HG02970 (cell line): ENCODE results near the gene OLFM4.
"Not testable (repeated sequence)": the region's sequence is repeated elsewhere in the genome, so short reads cannot be mapped to it uniquely, and the experiment has no call there.

Source experiments
- ATAC-seq: cut with Tn5 transposase; IDR thresholded peaks from one replicate; pipeline ENCODE4 v1.9.1; 2021; ENCODE audit warnings: mild to moderate bottlenecking, moderate library complexity, moderate number of reproducible peaks; ENCODE audit not compliant: unreplicated experiment, low FRiP score

Gene OLFM4

DNA sequence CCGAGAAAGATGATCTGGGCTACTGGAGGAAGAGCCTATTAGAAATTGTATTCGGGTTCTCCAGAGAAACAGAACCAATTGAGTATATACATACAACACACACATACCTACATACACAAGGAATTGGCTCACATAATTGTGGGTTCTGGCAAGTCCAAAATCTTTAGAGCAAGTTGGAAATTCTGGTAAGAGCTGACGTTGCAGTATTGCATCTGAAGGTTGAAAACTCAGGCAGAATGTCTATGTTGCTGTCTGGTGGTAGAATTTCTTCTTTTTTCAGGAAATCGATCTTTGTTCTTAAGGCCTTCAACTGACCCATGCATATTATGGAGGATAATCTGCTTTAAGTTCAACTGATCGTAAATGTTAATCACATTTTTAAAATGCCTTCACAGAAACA, 15.5 kb upstream of the OLFM4 start:
- ATAC-seq: no peak

GRCh38 chr13:53014018-53014417, 14.6 kb upstream of the OLFM4 start:
- ATAC-seq: not testable (repeated sequence)

GRCh38 chr13:53014495-53015443, 13.8 kb upstream of the OLFM4 start:
- ATAC-seq: no peak

GRCh38 chr13:53015971-53016370, 12.6 kb upstream of the OLFM4 start:
- no peak for ATAC-seq

DNA sequence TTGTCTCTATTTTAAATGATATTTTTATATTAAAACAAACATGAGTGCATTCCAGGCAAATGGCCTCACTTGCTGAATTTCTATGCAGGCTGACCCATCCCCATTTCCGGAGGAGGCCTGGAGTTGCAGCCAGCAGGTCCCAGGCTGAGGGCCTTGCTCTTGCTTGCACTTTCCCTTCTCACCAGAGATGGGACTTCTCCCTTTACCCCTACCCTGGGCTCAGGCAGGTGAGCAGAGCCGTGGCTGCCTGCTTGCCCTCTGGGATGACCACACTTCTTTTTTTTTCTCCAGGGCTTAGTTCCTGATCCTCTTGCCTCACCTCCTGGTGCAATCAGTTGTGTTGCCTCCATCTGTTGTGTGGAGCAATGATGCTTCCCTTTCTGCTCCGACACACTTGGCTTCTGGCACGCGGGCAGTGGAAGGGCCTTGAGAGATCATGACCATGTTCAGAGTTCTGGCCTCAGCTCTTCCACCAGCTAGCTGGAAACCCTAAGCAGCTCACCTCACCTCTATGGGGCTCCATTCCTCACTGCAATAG, 11.1 kb upstream of the OLFM4 start:
- no peak for ATAC-seq

DNA sequence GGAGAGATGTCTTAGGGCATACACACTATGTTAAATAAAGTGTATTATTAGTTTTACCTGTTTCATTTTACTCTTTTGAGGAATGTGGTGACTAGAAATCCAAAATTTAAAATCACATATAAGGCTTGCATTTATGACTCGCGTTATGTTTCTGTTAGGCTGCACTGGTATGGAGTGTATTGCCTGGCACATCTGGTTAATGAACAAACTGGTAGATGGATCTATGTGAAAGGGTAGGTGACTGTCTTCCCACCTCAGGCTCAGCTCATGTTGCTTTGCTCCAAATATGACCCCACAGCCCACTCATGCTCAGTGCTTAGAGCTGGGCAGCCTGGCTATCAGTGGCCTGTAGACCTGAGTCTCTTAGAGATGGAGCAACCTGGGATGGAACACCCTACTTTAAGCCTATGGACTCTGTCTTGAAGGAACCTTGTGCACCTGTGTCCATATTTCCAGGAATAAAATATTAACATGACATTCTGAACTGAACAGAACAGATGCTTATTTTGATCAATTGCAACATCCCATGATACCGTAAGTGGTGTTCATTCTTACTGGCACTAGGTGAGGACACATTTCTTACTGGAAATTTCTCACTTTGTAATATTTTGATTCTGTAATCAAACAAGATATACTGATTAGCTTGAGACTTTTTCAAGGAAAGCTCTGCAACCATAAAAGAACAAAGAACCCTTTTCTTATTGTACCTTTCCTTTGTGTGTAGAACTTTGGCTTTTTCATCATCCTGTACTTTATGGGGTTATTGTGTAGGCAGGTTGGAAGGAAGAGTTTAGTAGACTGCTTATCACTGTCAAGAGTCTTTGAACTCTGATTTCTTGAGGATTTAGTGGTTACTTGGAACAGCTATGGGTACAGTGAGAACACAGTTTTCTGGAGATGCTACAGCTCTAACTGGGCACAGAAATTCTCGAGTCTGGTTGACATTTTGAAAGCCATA, 9.6 kb upstream of the OLFM4 start:
- no peak for ATAC-seq

DNA sequence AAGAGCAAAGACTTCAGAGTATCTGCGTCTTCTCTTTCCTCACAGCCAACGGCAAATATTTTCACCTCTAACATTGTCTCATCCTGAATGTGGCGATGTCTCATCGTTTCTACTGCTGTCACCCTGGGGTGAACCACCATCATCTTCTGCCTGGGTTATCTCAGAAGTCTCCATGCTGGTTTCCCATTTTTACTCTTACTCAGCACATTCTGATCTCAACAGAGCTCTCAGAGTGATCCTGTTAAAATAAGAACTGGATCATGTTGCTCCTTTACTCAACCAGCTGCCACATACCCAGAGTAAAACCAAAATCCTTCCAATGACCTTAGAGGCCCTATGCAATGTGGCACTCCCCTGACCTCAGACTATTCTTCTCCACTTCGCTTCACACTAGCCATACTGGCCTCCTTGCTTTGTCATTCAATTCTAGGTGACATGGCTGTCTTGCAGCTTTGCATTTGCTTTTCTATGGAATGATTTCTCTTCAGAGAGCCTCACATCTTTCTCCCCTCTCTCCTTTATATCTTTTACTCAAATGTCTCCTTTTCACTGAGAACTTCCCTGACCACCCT, 7.8 kb upstream of the OLFM4 start:
- no peak for ATAC-seq

GRCh38 chr13:53023246-53023645, 5.4 kb upstream of the OLFM4 start:
- no peak for ATAC-seq

GRCh38 chr13:53028063-53028462, 550 bp upstream of the OLFM4 start:
- no peak for ATAC-seq

DNA sequence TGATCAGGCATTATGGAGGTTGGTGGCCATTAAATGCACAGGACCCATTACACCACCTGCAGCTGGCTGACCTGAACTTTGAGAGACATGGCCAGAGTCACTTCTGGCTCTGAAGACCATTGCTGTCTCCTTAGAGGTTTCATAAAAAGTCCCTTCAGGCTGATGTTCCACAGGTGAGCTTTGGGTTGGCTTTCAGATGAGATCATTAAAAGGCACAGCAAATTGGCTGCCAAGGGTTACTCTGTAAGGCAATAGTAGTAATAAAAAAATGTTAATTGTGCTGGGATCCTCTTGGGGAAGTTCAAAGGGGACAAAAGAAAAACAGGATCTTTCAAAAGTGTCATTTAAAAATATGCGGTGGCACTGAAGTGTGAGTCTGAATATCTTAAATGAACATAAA, 4.2 kb downstream of the OLFM4 start:
- ATAC-seq: no peak

- ATAC-seq: no peak
Observed at GRCh38 chr13:53038993-53039392, 10.4 kb downstream of the OLFM4 start.

DNA sequence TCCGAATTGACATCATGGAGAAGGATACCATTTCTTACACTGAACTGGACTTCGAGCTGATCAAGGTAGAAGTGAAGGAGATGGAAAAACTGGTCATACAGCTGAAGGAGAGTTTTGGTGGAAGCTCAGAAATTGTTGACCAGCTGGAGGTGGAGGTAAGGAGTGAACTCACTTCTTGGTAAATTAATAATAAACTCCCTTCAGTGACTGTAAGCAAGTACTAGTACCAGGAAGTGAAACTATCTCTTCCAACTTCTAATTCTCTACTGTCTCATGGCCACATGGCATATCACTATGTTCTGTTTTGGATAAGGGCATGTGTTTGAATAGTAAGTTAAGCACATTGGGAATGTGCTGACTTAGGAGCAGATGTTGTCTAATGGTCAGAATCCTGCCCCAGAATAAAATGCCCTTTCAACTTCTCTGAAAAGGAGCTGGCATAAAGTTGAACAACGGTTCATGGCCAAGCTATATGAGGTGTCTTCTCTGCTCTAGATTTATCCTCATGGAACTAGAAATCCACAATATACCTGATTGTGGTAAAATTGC, 13.4 kb downstream of the OLFM4 start:
- no peak for ATAC-seq

GRCh38 chr13:53042877-53043276, 14.3 kb downstream of the OLFM4 start:
- ATAC-seq: no peak

DNA sequence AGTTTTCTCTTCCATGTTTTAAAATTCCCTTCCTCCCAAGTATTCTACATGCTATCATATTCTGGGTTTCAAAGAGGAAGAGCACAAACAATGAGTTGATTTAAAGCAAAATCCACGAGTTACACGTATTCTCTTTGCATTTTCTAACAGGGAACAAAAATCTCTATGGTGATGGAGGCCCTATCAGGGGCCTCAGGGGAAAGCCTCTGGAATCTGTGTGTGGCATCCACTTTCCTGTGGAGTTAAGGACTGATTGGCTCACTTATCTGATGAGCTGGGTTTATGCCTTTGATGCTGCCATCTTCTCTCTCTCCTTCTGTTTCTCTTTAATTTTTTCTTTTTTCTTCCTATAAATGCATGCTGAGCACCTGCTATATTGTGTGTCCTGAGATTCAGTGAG, 14.8 kb downstream of the OLFM4 start:
- no peak for ATAC-seq

DNA sequence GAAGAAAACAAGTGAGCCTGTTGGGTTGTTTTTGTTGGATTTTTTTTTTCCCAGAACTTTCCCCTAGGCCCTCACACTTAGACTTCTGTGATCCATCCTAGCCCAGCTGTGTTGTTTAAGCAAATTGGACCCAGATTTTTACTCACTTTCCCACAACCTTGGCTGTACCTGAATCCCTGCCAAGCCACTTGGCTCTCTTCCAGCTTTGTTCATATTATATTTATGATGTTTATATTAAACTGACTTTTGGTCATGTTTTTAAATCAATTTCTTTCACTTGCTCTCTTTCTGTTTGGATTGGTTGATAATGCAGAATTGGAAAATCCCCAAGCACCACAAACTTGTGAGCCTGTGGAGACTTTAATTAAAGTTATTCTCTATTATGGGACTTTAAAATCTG, 16.6 kb downstream of the OLFM4 start:
- ATAC-seq: no peak

- no peak for ATAC-seq
Observed at GRCh38 chr13:53048880-53049279, 20.3 kb downstream of the OLFM4 start.

- no peak for ATAC-seq
Observed at GRCh38 chr13:53050151-53050550, 21.5 kb downstream of the OLFM4 start.

GRCh38 chr13:53052675-53053074, 24.1 kb downstream of the OLFM4 start:
- no peak for ATAC-seq

DNA sequence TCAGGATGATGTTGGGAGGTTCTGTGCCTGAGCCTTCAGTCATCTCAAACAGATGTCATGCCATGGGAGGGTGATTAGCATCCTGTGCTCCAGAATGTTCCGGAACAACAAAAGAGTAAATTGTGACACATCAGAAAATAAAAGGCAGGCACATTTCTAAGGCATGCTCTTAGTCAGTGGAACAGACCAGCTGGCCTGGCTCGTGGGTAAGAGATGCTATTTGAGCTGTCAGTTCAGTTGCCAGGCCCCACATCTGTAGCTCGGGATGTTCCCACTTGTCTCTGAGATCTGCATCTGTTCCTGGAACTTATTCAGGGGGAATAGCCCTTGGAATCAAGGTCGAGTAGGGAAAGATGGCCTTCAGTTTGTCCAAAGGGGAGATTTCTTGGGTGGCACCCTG, 26.0 kb downstream of the OLFM4 start:
- no peak for ATAC-seq

DNA sequence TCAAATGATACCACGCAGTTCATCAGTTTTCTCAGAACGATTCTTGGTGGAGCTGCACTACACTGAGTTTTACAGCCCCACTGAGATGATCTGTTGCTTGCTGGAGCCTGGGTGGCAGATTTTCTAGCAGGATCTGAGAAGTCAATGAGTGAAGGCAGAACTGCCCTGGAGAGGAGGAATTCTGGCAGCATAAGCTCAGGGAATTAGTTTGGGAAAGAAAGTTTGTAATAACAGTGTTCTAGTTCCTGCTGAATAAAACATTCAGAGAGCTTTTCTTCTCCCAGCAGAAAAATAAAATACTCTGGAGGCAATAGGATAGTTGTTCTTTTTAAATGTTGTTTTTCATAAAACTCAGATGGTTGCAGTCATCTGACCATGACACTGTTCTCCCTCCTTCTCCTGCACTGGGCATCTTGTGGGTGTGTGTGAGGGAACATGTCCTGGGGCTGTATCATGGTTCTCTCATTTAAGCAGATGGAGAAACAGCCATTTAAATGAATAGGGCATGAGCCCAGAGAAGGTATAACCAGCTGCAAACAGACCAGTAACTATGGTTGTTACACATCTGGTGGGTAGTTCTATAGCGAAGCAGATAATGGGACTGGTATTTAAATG, 29.6 kb downstream of the OLFM4 start:
- no peak for ATAC-seq
